Activated CD4-positive, alpha-beta T cell treated with anti-CD3 and anti-CD28 coated beads for 1 hour (primary cell): ENCODE measurements around the gene FPR3.
"Not testable (repeated sequence)": the region's sequence is repeated elsewhere in the genome, so short reads cannot be mapped to it uniquely, and the experiment has no call there.

ENCODE experiments used
- DNase-seq: peaks from one replicate; pipeline ENCODE4 v3.0.0-alpha.2; 2020

Gene FPR3, protein sequence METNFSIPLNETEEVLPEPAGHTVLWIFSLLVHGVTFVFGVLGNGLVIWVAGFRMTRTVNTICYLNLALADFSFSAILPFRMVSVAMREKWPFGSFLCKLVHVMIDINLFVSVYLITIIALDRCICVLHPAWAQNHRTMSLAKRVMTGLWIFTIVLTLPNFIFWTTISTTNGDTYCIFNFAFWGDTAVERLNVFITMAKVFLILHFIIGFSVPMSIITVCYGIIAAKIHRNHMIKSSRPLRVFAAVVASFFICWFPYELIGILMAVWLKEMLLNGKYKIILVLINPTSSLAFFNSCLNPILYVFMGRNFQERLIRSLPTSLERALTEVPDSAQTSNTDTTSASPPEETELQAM

DNA sequence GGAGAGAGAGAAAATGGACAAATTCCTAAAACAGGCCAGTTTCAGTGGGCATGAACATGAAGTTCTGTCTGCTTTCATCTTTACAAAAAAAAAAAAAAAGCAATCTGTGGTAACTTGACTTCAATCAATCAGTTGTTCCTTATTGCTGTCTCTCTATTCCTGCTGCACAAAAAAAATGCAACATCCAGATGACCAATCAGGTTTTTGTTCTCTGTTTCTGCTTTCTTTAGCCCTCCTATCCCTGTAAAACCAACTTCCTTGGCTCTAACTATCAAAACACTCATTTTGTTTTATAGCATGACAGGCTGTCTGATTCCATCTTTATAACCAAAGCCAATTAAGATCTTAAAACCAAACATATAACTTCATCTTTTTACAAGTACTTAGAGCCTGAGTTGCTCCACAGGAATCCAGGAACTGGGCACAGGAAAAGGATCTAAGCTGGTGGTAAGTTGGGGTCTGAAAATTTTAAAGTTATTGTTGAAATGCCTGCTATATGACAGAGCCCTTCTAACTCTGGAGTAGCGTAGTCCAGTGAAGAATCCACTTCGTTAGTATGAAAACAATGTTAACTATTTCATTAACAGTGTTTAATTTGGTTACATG is at the start of gene FPR3:
Gene FPR3, plus strand, starts transcription at position 273 of the 606 bp plus-strand sequence. CDS start 28,592 bp downstream, outside the sequence.
- no peak for DNase-seq

DNA sequence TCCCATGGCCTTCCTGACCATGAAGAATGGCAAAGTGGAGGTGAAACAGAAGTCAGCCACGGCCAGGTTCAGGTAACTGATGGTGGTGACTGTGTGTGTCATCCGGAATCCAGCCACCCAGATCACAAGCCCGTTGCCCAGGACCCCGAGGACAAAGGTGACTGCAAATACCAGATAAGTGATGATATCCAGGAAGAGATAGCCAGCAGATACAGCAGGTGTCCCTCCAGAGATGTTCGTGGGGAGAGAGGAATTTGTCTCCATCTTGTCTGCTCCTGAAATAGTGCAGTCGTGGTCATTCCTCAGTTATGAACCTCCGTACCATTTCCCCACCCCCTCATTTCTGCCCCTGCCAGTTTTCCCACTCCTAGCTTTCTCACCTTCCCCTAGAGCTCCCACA is 48.2 kb upstream of the FPR3 start:
- DNase-seq: no peak

DNA sequence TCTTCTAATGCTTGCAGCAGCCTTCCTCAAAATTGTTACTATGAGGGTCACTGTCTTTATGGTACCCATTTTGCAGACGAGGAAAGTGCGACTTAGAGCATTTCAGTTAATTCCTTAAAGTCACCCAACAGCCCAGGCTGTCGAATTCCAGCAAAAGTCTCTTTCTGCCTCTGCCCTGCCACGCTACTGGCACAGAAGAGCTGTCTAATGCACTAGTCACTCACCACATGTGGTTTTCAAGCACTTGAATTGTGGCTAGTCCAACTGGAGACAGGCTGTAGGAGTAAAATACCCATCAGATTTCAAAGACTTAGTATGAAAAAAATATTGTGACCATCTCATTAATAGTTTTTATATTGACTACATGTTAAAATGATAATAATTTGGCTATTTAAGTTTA is 45.0 kb upstream of the FPR3 start:
- DNase-seq: no peak

DNA sequence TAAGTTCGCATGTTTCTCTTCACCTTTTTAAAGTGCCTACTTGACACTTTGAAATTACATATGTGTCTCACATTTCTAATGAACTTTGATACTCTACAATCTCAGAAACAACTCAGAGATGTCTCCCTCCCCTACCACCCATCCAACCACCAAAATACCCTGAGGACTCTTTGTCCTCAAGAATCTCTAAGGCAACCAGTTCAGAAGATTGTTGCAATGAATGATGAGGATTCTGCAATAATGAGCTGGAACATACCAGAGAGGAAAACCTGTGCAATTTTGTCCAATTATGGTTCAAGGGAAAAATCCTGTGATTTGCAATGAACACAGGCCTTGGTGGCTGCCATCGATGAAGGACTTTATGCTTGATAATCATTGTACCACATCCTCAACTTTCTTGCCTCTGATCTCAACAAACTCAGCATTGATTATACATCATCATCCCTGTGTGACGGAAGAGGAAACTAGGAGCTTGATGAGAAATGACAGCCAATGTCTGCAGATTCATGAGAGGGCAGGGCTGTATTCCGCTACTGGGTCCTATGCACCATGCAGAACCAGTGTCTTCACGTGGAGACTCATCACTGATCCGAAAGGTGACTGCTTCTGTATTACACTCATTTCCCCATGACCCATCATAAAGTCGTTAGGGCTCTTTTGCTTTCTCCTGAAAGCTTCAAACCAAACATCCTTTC is 44.4 kb upstream of the FPR3 start:
- DNase-seq: no peak

DNA sequence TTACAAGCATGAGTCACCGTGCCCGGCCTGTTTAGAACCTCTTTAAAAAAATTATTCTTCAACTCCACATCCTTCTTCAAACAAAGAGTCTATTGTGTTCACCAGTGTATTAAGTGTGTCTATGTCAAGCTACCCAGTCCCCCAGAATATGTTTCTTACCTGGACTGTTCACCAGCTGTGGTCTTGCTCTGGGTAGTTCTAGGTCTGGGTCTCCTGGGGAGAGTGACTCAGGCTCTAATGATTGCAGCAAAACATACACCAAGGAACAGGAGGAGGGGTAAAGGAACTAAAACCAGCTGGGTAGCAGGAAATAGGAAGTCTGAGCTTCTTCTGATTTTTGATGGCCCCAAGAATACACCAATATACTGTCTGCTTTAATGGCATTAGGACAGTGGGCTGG is 43.3 kb upstream of the FPR3 start, which contains the start of gene FPR1:
Gene FPR1, minus strand, starts transcription at position 224 of the 400 bp plus-strand sequence. CDS start 4,884 bp downstream, outside the sequence.
- DNase-seq: no peak

DNA sequence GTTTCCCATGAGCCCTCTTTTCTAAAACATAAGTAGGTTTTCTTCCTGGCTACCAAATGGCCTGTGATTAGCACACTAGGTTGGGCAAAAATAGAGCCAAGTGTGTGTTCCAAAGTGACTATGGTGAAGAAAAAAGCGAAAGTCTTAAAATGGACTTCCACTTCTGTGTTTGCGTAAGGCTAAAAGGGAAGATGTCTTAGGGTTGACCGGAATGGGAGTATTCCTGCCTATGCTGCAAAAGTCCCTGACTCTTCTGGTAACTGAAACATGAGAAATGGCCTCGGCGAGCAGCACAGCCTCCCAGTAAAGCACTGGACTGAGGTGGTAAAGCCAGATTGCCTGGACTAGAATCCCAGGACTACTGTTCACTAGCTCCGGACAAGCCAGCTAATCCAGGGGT is 40.8 kb upstream of the FPR3 start:
- DNase-seq: no peak

DNA sequence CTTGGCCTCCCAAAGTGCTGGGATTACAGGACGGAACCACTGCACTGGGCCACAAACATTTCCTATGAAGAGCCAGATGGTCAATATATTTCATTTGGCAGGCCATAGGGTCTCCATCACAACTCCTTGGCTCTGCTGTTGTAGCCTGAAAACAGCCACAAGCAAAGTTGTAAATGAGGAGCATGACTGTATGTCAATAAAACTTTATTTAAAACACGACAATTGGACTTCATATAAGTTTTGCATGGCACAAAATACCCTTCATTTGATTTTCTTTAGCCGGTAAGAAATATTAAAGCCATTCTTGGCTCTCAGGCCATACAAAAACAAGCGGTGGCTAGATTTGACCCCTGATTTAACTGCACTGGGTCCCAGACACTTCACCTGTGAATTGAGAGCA is 40.2 kb upstream of the FPR3 start:
- no peak for DNase-seq

DNA sequence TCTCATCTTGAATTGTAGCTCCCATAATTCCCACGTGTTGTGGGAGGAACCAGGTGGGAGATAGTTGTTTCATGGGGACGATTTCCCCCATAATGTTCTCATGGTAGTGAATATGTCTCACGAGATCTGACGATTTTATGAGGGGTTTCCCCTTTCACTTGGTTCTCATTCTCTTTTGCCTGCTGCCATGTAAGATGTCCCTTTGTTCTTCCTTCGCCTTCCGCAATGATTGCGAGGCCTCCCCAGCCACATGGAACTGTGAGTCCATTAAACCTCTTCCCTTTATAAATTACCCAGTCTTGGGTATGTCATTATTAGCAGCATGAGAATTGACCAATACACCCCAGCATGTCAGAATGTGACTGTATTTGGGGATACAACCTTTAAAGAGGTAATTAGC is 39.4 kb upstream of the FPR3 start:
- DNase-seq: no peak

DNA sequence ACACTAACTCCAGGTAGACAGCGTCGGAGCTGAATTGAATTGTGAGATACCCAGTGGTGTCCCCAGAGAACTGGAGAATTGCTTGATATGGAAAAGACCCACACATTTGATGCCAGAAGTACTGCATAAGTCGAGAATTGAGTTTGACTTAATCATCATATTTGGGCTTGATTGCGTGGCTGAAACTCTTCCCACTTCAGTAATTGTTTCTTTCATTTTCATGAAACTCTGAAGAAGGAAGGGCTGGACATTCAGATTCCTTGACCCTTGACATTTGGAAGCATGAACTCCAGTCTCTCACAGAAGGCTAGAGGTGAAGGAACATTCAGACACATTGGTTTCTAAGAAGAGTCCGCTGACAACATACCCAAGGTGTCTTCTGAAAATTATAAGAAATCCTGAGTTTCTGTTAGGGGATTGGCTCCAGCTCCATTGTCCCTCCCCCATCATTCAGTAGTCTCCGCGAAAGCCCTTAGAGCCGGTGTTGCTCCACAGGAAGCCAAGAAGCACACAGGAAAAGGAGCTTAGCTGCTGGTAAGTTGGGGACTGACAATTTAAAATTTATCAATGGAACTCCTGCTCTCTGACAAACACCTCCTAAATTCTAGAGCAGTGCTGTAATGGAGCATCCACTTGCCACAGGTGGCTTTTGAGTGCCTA is 34.1 kb upstream of the FPR3 start, which contains the start of gene FPR2:
Gene FPR2, plus strand, starts transcription at position 484 of the 660 bp plus-strand sequence. CDS start 7,479 bp downstream, outside the sequence.
- no peak for DNase-seq

DNA sequence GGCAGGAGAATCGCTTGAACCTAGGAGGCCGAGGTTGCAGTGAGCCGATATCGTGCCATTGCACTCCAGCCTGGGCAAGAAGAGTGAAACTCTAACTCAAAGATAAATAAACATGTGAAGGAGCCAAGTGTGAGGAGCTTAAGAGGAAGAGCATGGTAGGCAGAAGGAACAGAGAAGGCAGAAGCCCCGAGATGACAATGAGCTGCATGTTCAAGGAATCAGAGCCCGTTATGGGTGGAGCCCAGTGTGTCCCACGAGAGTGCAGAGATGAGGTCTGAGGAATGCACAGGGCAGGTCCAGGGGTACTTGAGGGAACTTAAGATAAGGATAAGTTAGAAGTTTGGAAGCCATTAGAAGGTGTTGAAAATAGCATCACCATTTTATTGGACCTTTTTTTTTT is 33.3 kb upstream of the FPR3 start:
- no peak for DNase-seq

DNA sequence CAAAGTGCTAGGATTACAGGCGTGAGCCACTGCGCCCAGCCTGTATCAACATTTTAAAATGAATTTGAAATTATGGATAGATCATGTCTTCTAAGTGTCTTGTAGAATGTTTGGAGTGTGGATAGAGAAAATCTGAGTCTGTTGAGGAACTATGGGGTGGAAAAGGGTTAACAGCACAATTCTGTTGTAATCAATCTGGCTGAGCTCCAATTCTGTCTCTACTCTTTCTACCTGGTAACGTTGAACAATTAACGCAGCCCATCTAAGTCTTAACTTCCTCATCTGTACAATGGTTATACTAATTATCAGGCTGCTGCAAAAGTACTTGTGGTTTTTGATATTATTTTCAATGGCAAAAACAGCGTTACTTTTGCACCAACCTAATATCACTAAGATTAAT is 29.9 kb upstream of the FPR3 start:
- no peak for DNase-seq

DNA sequence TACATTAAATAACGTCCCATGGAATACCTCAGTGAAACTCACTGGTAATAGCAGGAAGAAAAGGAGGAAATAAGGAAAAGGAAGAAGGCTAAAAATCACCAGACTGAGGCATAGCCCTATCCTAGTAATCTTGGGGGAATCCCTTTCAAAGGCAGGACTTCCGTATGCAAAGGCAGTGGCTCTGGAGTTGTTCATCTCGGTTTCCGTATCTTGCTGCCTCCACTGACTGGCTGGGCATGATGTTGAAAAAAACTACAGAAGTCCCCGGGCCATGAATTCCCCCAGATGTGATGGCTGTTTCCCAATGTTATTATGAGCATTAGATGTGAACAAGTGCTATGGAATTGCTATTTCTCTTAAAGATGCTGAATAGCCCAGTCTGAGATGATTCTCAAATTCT is 28.5 kb upstream of the FPR3 start:
- no peak for DNase-seq

DNA sequence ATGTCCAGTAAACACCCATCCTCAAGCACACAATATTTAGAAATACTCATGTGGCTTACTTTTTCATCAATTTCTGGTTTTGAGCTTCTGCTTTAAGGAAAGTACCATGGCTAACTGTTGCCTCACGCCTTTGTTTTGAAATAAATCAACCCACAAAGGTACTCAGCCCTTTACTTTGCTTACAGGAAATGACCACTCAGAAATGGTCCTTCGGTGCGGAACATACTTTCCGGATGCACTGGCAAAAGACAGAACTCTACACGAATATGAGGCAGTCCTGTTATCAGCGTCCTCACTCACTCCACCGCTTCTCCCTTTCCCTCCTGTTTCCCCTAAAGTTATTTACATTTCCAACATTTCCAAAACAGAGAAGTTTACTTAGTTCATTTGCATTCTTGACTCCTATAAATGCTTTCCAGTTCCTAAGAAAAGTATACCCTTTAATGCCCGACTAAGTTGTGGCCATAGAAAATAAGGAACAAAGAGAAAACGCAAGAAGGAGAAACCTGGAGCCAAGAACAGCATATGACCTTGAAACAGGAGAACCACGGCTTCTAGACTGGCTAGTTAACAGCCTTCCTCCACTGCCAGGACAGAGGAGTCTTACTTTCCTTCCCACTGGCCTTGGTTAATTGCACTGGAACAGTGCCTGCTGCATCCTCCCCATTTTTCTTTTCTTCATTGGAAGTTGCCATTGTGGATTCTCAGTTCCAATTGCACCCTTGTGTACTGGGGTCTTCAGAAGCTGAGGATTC is 23.4 kb upstream of the FPR3 start:
- DNase-seq: no peak

DNA sequence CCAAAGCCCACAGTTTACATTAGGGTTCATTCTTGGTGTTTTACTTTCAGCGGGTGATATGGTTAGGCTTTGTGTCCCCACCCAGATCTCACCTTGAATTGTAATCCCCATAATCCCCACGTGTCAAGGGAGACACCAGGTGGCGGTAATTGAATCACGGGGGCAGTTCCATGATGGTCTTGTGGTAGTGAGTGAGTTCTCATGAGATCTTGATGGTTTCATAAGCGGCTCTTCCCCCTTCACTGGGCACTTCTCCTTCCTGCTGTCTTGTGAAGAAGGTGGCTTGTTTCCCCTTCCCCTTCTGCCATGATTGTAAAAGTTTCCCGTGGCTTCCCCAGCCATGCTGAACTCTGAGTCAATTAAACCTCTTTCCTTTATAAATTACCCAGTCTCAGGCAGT is 22.0 kb upstream of the FPR3 start:
- no peak for DNase-seq

DNA sequence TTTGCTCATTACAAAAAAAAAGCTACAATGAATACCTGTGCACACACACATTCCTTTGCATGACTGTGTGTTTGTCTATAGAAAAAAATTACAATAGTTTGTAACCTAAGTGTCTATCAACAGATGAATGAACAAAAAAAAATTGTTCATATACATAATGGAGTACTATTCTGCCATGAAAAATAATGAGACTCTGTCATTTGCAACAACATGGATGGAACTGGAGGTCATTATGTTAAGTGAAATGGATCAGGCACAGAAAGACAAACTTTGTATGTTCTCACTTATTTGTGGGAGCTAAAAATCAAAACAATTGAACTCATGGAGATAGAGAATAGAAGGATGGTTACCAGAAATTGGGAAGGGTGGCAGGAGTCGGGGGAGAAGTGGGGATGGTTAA is 18.4 kb upstream of the FPR3 start:
- DNase-seq: not testable (repeated sequence)

DNA sequence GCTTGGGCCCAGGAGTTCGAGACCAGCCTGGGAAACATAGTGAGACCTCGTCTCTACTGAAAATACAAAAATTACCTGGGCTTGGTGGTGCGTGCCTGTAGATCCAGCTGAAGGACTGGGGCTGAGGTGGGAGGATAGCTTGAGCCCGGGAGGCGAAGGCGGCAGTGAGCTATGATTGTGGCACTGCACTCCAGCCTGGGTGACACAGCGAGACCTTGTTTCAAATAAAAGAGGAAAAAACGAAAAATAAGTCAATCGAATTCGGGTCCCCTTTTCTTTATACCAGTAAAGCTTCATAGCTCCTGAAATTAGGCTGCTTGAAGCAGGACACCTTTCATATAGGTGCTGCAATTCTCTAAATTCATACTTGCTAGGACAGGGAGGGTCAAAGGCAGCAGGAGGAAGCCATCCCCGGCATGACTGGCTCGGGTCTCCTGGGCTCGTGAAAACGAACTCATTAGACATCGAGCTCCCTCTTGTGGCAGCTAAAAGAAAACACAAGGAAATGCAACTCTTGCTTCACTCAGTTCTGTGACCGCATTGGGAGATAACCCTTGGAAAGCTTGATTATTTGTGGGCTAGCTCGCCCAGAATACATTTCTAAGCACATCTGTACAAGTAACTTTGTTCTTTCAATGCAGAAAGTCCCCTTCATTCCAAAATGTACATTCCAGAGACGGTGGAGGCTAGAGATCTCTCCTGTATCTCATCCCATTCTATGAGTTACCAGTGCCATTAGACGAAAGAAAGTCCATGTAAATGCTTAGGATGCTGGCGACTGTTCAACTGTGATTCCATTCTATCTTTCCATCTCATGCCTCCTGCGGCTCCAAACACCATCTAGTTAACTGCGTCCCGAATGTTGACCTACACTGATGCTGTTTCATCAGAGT is 17.1 kb upstream of the FPR3 start:
- peak; percentile 17 for DNase-seq

DNA sequence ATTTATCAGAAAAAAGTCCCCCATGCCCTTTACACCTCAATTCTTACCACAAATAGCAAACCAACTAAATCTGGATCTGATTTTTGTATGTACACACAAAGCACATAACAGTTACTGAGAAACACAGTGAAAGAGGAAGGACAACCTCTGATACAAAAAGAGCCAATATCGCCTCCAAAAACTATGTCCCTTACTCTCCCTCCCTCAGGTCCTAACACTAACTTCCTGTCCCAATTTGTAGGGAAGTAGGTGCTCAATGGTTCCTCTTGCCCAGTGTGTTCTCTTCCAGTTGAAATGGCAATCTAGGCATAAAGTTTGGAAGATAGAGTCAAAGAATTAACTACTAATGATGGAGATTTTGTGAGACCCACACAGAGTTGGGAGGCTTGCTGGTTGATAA is 15.8 kb upstream of the FPR3 start:
- DNase-seq: no peak

DNA sequence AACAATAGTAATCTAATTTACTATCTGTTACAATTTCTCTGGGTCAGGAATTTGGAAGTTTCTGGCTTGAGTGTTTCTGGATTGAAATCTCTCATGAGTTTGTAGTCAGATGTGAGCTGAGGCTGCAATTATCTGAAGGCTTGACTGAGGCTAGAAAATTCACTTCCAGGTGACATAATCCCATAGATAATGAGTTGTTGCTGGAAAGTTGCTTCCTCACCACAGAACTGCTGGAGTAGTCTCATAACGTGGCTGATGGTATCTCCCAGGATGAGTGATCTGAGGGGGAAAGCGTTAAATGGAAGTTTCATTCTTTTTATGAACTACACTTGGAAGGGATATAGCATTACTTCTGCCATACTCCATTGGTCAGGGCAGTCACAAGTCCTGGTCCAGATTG is 15.3 kb upstream of the FPR3 start:
- DNase-seq: no peak

DNA sequence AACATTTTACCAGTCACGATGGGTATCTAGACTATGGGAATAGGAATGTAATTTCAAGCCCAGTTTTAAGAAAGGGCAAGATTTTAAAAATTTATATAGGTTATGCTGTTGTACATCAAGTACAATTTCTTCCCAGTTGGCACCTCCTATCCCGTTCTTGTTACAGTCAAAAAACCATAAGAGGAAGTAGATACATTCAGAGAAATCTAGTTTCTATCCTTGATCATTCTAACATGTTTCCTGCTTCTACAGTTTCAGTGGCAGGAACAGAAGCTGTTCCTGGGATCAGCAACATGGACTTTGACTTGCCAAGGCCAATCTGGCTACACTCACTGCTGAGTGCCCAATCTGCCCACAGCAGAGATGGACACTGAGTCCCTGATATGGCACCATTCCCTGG is 14.7 kb upstream of the FPR3 start:
- DNase-seq: no peak

DNA sequence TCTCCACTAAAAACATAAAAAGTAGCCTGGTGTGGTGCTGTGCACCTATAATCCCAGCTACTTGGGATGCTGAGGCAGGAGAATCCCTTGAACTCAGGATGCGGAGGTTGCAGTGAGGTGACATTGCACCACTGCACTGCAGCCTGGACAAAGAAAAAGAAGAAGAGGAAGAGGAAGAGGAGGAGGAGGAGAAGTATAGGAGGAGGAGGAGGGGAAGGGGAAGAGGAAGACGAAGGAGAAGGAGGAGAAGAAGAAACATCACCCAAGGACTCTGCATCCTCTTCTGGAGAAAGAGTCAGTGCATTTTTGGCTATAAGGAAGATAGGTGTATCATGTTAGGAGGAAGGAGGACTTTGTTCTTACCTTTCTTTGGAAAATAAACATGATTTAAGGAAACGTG is 13.0 kb upstream of the FPR3 start:
- DNase-seq: no peak

DNA sequence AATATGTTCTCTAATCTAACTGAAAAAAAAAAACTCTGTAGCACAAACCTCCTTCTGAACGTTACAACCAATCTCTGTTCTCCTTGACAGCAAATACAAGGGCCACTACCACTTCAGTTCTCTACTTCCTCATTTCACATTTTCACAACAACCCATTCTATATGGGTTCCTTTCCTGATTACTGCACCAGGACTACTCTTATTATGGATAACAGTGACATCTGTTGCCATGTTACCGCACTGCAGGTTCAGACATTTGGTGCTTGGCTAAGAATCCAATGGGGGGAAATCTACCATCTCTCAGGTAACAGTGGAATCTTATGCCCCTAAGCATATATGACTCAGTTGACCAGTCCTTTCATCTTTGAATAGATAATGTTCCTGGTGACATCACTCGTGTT is 11.6 kb upstream of the FPR3 start:
- DNase-seq: no peak
